WTC11 (cell line): Measurements from ENCODE around the gene SMIM41.

ENCODE experiments used
- ATF1 ChIP-seq: sonication (generic); formaldehyde crosslinking; IDR thresholded peaks from 2 replicates; pipeline ENCODE4 v1.8.1; 2023; ENCODE audit warnings: mild to moderate bottlenecking, moderate library complexity, missing genetic modification reagents
- CBFB ChIP-seq: sonication (generic); formaldehyde crosslinking; IDR thresholded peaks from 2 replicates; pipeline ENCODE4 v1.8.1; 2022; ENCODE audit warnings: mild to moderate bottlenecking, low read depth, missing genetic modification reagents
- E2F4 ChIP-seq: sonication (generic); formaldehyde crosslinking; IDR thresholded peaks from 2 replicates; pipeline ENCODE4 v1.8.1; 2022; ENCODE audit warnings: low read depth, mild to moderate bottlenecking, moderate library complexity, missing genetic modification reagents, borderline replicate concordance
- ELF4 ChIP-seq: sonication (generic); formaldehyde crosslinking; IDR thresholded peaks from 2 replicates; pipeline ENCODE4 v1.8.1; 2022; ENCODE audit warnings: low read depth, mild to moderate bottlenecking, moderate library complexity, missing genetic modification reagents
- ESRRA ChIP-seq: sonication (generic); formaldehyde crosslinking; IDR thresholded peaks from 2 replicates; pipeline ENCODE4 v1.8.1; 2022; ENCODE audit warnings: mild to moderate bottlenecking, missing genetic modification reagents, borderline replicate concordance
- NR1H2 ChIP-seq: sonication (generic); formaldehyde crosslinking; IDR thresholded peaks from 2 replicates; pipeline ENCODE4 v1.9.0; 2021; ENCODE audit warnings: mild to moderate bottlenecking, moderate library complexity, missing genetic modification reagents
- NR3C1 ChIP-seq: sonication (generic); formaldehyde crosslinking; conservative IDR thresholded peaks from 2 replicates; pipeline ENCODE4 v1.8.1; 2023; ENCODE audit warnings: low read depth, mild to moderate bottlenecking, missing genetic modification reagents
- OVOL2 ChIP-seq: fragments of 250-450 bp; sonication (Bioruptor Pico); IDR thresholded peaks from 2 replicates; pipeline ENCODE4 v1.9.0; 2021; ENCODE audit warnings: mild to moderate bottlenecking, borderline replicate concordance
- TP53 ChIP-seq: sonication (generic); formaldehyde crosslinking; IDR thresholded peaks from 2 replicates; pipeline ENCODE4 v1.8.1; 2023; ENCODE audit warnings: mild to moderate bottlenecking, missing genetic modification reagents
- ZMAT4 ChIP-seq: fragments of 250-450 bp; sonication (Bioruptor Pico); IDR thresholded peaks from 2 replicates; pipeline ENCODE4 v1.9.0; 2021; ENCODE audit warnings: mild to moderate bottlenecking
- TF ChIP-seq, protein P1 (sequence below): fragments of 200-600 bp; IDR thresholded peaks from 2 replicates; pipeline ENCODE4 v1.8.0; 2022; ENCODE audit warnings: antibody characterized with exemption

DNA sequence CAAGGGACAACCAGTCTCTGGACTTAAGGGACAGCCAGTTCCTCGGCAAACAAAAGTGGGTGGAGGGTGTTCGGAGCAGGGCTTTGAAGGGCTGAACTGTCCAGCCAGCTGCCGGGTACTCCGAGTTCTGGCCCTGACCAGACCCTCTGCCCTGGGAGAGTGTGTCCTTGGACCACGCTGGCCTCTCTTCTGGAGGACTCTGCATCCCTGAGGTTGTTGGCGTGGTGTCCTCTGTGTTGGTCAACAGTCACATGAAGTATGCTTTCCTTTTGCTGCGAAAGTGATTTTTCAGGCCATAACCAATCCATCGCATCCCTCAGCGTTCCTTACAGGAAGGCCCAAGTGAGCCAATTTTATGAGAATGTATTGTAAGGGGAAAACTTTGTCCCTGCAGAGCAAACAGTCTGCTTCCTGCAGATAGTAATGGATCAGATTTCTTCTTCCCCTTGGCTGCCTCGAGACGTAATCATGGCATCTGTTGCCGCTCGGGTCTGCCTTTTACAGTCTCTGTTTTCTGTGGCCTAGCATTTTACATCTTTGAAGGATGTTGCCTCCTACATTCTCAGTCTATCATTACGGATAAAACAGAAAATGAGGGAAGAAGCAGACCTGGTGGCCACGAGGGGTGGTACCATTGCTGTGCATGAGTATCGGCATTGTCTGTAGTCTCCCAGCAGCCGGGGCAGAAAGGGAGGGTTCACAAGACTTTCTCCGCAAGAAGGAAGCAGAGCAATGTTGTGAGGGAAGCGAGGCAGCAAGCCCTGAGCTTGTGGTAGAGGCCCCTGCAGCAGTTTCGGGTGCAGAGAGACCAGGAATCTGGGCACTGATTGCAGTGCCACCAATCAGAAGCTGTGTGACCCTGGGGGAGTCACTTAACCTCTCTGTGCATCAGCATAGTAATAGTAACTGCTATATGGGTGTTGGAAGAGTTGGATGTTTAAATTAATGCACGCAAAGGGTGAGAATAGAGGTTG lies 47.4 kb downstream of the SMIM41 start:
- TF ChIP-seq, protein P1, sequence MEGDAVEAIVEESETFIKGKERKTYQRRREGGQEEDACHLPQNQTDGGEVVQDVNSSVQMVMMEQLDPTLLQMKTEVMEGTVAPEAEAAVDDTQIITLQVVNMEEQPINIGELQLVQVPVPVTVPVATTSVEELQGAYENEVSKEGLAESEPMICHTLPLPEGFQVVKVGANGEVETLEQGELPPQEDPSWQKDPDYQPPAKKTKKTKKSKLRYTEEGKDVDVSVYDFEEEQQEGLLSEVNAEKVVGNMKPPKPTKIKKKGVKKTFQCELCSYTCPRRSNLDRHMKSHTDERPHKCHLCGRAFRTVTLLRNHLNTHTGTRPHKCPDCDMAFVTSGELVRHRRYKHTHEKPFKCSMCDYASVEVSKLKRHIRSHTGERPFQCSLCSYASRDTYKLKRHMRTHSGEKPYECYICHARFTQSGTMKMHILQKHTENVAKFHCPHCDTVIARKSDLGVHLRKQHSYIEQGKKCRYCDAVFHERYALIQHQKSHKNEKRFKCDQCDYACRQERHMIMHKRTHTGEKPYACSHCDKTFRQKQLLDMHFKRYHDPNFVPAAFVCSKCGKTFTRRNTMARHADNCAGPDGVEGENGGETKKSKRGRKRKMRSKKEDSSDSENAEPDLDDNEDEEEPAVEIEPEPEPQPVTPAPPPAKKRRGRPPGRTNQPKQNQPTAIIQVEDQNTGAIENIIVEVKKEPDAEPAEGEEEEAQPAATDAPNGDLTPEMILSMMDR, result no peak
- TF ChIP-seq E2F4 (no peak), ATF1 (no peak), OVOL2 (CRISPR knock-in tag) (no peak), NR3C1 (no peak), NR1H2 (CRISPR knock-in tag) (no peak), CBFB (CRISPR knock-in tag) (no peak), ESRRA (CRISPR knock-in tag) (no peak), ZMAT4 (CRISPR knock-in tag) (no peak), ELF4 (CRISPR knock-in tag) (no peak), TP53 (no peak)
